SK-N-MC (cell line): ENCODE results near the gene AKAP6.

Source experiments
- DNase-seq: peaks from one replicate; pipeline ENCODE4 v3.0.0-alpha.2; 2011; ENCODE audit warnings: low read depth, low spot score
- H3K27ac ChIP-seq: fragments of 200-600 bp; sonication (generic); 2 replicates; pipeline ENCODE4 v1.5.1; 2016; ENCODE audit warnings: mixed run types
- H3K36me3 ChIP-seq: fragments of 200-600 bp; sonication (generic); 2 replicates; pipeline ENCODE4 v1.6.1; 2017; ENCODE audit warnings: antibody characterized with exemption, low read length, mixed read lengths; ENCODE audit not compliant: insufficient read depth
- H3K4me3 ChIP-seq: fragments of 200-600 bp; sonication (generic); 2 replicates; pipeline ENCODE4 v1.5.1; 2016
- H3K9ac ChIP-seq: fragments of 200-600 bp; sonication (generic); 2 replicates; pipeline ENCODE4 v1.8.0; 2017; ENCODE audit warnings: mixed run types, mixed read lengths; ENCODE audit not compliant: insufficient read length
- H3K9me3 ChIP-seq: fragments of 200-600 bp; sonication (generic); 2 replicates; pipeline ENCODE4 v1.6.1; 2017; ENCODE audit warnings: low read depth, mild to moderate bottlenecking, antibody characterized with exemption, low read length, moderate library complexity, mixed read lengths
- EZH2 ChIP-seq: fragments of 200-600 bp; sonication (generic); IDR thresholded peaks from one replicate; pipeline ENCODE4 v1.6.1; 2017; ENCODE audit warnings: antibody characterized with exemption
- FOXP2 ChIP-seq: optimal IDR thresholded peaks from 2 replicates; pipeline ENCODE3; 2011; ENCODE audit warnings: mild to moderate bottlenecking, moderate library complexity; ENCODE audit not compliant: insufficient read depth; ENCODE audit errors: extremely low read length, control extremely low read depth
- POLR2AphosphoS5 ChIP-seq: IDR thresholded peaks from 2 replicates; pipeline ENCODE4 v1.6.1; 2012; ENCODE audit warnings: mild to moderate bottlenecking, low read depth, low read length, borderline replicate concordance

AKAP6 gene

GRCh38 chr14:32537166-32537565 is 208.1 kb downstream of the AKAP6 start:
- H3K36me3 ChIP-seq, result no peaks in the 10 kb centered on the region
- H3K9me3 ChIP-seq, result no peaks in the 10 kb centered on the region
- no peak for DNase-seq
- H3K4me3 ChIP-seq, result no peak overlapping the region
- no peak overlapping the region for H3K27ac ChIP-seq
- no peak for TF ChIP-seq POLR2AphosphoS5
- no peak for TF ChIP-seq FOXP2
- TF ChIP-seq EZH2, result no peak
- no peak overlapping the region for H3K9ac ChIP-seq

GRCh38 chr14:32542507-32542906 is 213.4 kb downstream of the AKAP6 start:
- no peak for DNase-seq
- H3K9me3 ChIP-seq, result no peaks in the 10 kb centered on the region
- no peak overlapping the region for H3K27ac ChIP-seq
- H3K9ac ChIP-seq, result no peak overlapping the region
- no peaks in the 10 kb centered on the region for H3K36me3 ChIP-seq
- no peak for TF ChIP-seq FOXP2
- no peak for TF ChIP-seq POLR2AphosphoS5
- TF ChIP-seq EZH2, result no peak
- H3K4me3 ChIP-seq, result no peak overlapping the region

GRCh38 chr14:32545095-32545494 is 216.0 kb downstream of the AKAP6 start:
- no peak for TF ChIP-seq POLR2AphosphoS5
- H3K36me3 ChIP-seq, result no peaks in the 10 kb centered on the region
- no peak overlapping the region for H3K9ac ChIP-seq
- no peak overlapping the region for H3K4me3 ChIP-seq
- DNase-seq, result no peak
- no peak overlapping the region for H3K27ac ChIP-seq
- no peaks in the 10 kb centered on the region for H3K9me3 ChIP-seq

- no peak for DNase-seq
- no peak for TF ChIP-seq EZH2
- no peak for TF ChIP-seq POLR2AphosphoS5
- TF ChIP-seq FOXP2, result no peak
- Histone ChIP-seq H3K27ac (no peak overlapping the region), H3K36me3 (no peaks in the 10 kb centered on the region), H3K9me3 (no peaks in the 10 kb centered on the region), H3K9ac (no peak overlapping the region), H3K4me3 (no peak overlapping the region)
Observed at GRCh38 chr14:32545506-32546210, 216.6 kb downstream of the AKAP6 start.

GRCh38 chr14:32546246-32546645 is 217.1 kb downstream of the AKAP6 start:
- no peak overlapping the region for H3K4me3 ChIP-seq
- H3K9me3 ChIP-seq, result no peaks in the 10 kb centered on the region
- no peak overlapping the region for H3K9ac ChIP-seq
- no peaks in the 10 kb centered on the region for H3K36me3 ChIP-seq
- no peak overlapping the region for H3K27ac ChIP-seq
- TF ChIP-seq FOXP2 (no peak), POLR2AphosphoS5 (no peak), EZH2 (no peak)
- no peak for DNase-seq

GRCh38 chr14:32552766-32553165 is 223.7 kb downstream of the AKAP6 start:
- no peak for DNase-seq
- Histone ChIP-seq H3K4me3 (no peak overlapping the region), H3K9me3 (no peaks in the 10 kb centered on the region), H3K36me3 (no peaks in the 10 kb centered on the region), H3K27ac (no peak overlapping the region), H3K9ac (no peak overlapping the region)
- TF ChIP-seq EZH2 (no peak), POLR2AphosphoS5 (no peak), FOXP2 (no peak)

- Histone ChIP-seq H3K4me3 (no peak overlapping the region), H3K9ac (no peak overlapping the region), H3K36me3 (no peaks in the 10 kb centered on the region), H3K27ac (no peak overlapping the region), H3K9me3 (no peaks in the 10 kb centered on the region)
- DNase-seq, result no peak
- TF ChIP-seq FOXP2, result no peak
- TF ChIP-seq EZH2, result no peak
- TF ChIP-seq POLR2AphosphoS5, result no peak
Observed at GRCh38 chr14:32559048-32559447, 229.9 kb downstream of the AKAP6 start.

GRCh38 chr14:32559590-32559989 is 230.5 kb downstream of the AKAP6 start:
- Histone ChIP-seq H3K4me3 (no peak overlapping the region), H3K27ac (no peak overlapping the region), H3K9ac (no peak overlapping the region), H3K9me3 (no peaks in the 10 kb centered on the region), H3K36me3 (no peaks in the 10 kb centered on the region)
- no peak for TF ChIP-seq FOXP2
- no peak for TF ChIP-seq EZH2
- no peak for TF ChIP-seq POLR2AphosphoS5
- no peak for DNase-seq
